NB4 (cell line): ENCODE measurements around the gene ACP5.

Experiments used
- CTCF ChIP-seq: IDR thresholded peaks from one replicate; pipeline ENCODE4 v1.5.1; 2012; ENCODE audit warnings: low read depth, low read length
- POLR2A ChIP-seq: IDR thresholded peaks from 2 replicates; pipeline ENCODE4 v1.6.1; 2011; ENCODE audit warnings: mild to moderate bottlenecking; ENCODE audit not compliant: insufficient read length; ENCODE audit errors: extremely low read depth
- TF ChIP-seq, protein P1 (sequence below): IDR thresholded peaks from 2 replicates; pipeline ENCODE4 v1.6.1; 2011; ENCODE audit warnings: low read depth, low read length

GRCh38 chr19:11598746-11599145 lies 21.3 kb upstream of the ACP5 start:
- TF ChIP-seq CTCF (no peak), POLR2A (no peak)
- TF ChIP-seq, protein P1, sequence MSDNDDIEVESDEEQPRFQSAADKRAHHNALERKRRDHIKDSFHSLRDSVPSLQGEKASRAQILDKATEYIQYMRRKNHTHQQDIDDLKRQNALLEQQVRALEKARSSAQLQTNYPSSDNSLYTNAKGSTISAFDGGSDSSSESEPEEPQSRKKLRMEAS: no peak
